Keratinocyte (primary cell): ENCODE measurements around the gene PIM2. TPM values are rescaled to one million over a fixed set of nuclear protein-coding genes. Genes with fewer than 3 reads are reported as not detected.

Source experiments
- DNase-seq: peaks from one replicate; pipeline ENCODE4 v3.0.0-alpha.2; 2011; ENCODE audit warnings: low read depth, missing footprints, low spot score
- FAIRE-seq: peaks from 2 replicates; lab custom pipeline; 2011; peaks lifted over from hg19 to GRCh38; lab: Jason Lieb, UNC
- H2AFZ ChIP-seq: 2 replicates; pipeline ENCODE4 v1.6.0; 2012; ENCODE audit warnings: low read length, control low read depth, inconsistent platforms; ENCODE audit not compliant: control insufficient read depth
- H3K27ac ChIP-seq: 2 replicates; pipeline ENCODE4 v1.5.1; 2011; ENCODE audit warnings: low read length; ENCODE audit not compliant: control insufficient read depth, insufficient read depth
- H3K27me3 ChIP-seq: 3 replicates; pipeline ENCODE4 v1.6.0; 2011; ENCODE audit warnings: low read length; ENCODE audit not compliant: control insufficient read depth, insufficient read depth; ENCODE audit errors: extremely low read depth
- H3K36me3 ChIP-seq, 2 experiments: 2 replicates in 1 of 2; 3 replicates in 1 of 2; pipeline ENCODE4 v1.5.1; 2011; ENCODE audit warnings: low read length in 2 of 2, mild to moderate bottlenecking in 1 of 2; ENCODE audit not compliant: control insufficient read depth in 2 of 2, insufficient read depth in 2 of 2; ENCODE audit errors: extremely low read depth in 1 of 2
- H3K4me1 ChIP-seq: 3 replicates; pipeline ENCODE4 v1.5.1; 2011; ENCODE audit warnings: low read length; ENCODE audit not compliant: control insufficient read depth, insufficient read depth; ENCODE audit errors: extremely low read depth
- H3K4me2 ChIP-seq: 3 replicates; pipeline ENCODE4 v1.6.0; 2011; ENCODE audit warnings: low read depth, low read length; ENCODE audit not compliant: control insufficient read depth, insufficient read depth; ENCODE audit errors: extremely low read depth
- H3K4me3 ChIP-seq, 3 experiments: fragments of 200-600 bp in 1 of 3; sonication (generic) in 1 of 3; 2 replicates in 2 of 3; 3 replicates in 1 of 3; pipeline ENCODE4 v1.5.1; 2011 to 2016; ENCODE audit warnings: low read length in 3 of 3, mild to moderate bottlenecking in 3 of 3, control low read depth in 2 of 3, inconsistent platforms in 1 of 3, low read depth in 1 of 3, mixed read lengths in 1 of 3, mixed run types in 1 of 3, moderate library complexity in 1 of 3; ENCODE audit not compliant: control insufficient read depth in 2 of 3, insufficient read depth in 2 of 3; ENCODE audit errors: extremely low read depth in 1 of 3
- H3K79me2 ChIP-seq: 2 replicates; pipeline ENCODE4 v1.6.0; 2012; ENCODE audit warnings: low read length; ENCODE audit not compliant: control insufficient read depth, insufficient read depth
- H3K9ac ChIP-seq: 3 replicates; pipeline ENCODE4 v1.6.0; 2011; ENCODE audit warnings: low read length; ENCODE audit not compliant: control insufficient read depth, insufficient read depth; ENCODE audit errors: extremely low read depth
- H3K9me1 ChIP-seq: 3 replicates; pipeline ENCODE4 v1.6.0; 2011; ENCODE audit warnings: low read length; ENCODE audit not compliant: control insufficient read depth, insufficient read depth; ENCODE audit errors: extremely low read depth
- H3K9me3 ChIP-seq: 2 replicates; pipeline ENCODE4 v1.5.1; 2012; ENCODE audit warnings: low read depth, low read length; ENCODE audit not compliant: control insufficient read depth
- H4K20me1 ChIP-seq: 3 replicates; pipeline ENCODE4 v1.6.0; 2011; ENCODE audit warnings: low read length; ENCODE audit not compliant: control insufficient read depth, insufficient read depth; ENCODE audit errors: extremely low read depth
- CTCF ChIP-seq, 3 experiments: IDR thresholded peaks in 1 of 3; conservative IDR thresholded peaks in 1 of 3; optimal IDR thresholded peaks in 1 of 3; 2 replicates in 2 of 3; 3 replicates in 1 of 3; pipeline versions ENCODE3 to v1.5.1; 2011; ENCODE audit warnings: low read length in 3 of 3, mild to moderate bottlenecking in 3 of 3, moderate library complexity in 2 of 3, control low read depth in 1 of 3, inconsistent platforms in 1 of 3; ENCODE audit not compliant: insufficient read depth in 2 of 3; ENCODE audit errors: extremely low read depth in 1 of 3
- EZH2 ChIP-seq: IDR thresholded peaks from one replicate; pipeline ENCODE4 v1.6.1; 2012; ENCODE audit warnings: inconsistent platforms, mild to moderate bottlenecking, low read length, moderate library complexity
- dilution Hi-C: fragments of 300-500 bp; cut with MboI; formaldehyde crosslinking; loops from one replicate; pipeline ENCODE4 v1.7.0; 2020; ENCODE audit warnings: low sequenced_read_pairs; ENCODE audit not compliant: extremely low pct_ligation_motif_present
- polyA plus RNA-seq, 5 experiments: library from polyadenylated mRNA; depleted of rRNA in 3 of 5; stranded (reverse) in 3 of 5; stranded (forward) in 1 of 5; unstranded in 1 of 5; fragments of >200 nt; gene quantifications; 1 replicate in 1 of 5; 2 replicates in 3 of 5; 3 replicates in 1 of 5; pipeline versions ENCODE4 v1.2.1 to v1.2.3, GENCODE V29; 2011 to 2012; ENCODE audit warnings: missing spikeins in 2 of 5, low read depth in 1 of 5, low replicate concordance in 1 of 5

The PIM2 gene
- polyA plus RNA-seq, 1 donor (not counting 4 experiments of a cell fraction or from before 2014, with no cell fraction given) = 9.9 TPM

GRCh38 chrX:48957477-48957826 lies 38.6 kb upstream of the PIM2 start, which contains the start of gene OTUD5:
Gene OTUD5, minus strand, starts transcription at chrX:48957607. Its CDS starts 37 bp downstream, at chrX:48957570.
- H3K4me3 ChIP-seq = peak within 1 kb of the TSS; percentile 53 to 74 (median 68)
- H3K9me3 ChIP-seq = no peaks in the 10 kb centered on the region
- H3K9ac ChIP-seq = peak within 1 kb of the TSS; percentile 95
- H3K4me1 ChIP-seq = peaks cover 11% of the 10 kb centered on the region
- no peaks in the 10 kb centered on the region for H4K20me1 ChIP-seq
- H3K27me3 ChIP-seq = no peaks in the 10 kb centered on the region
- FAIRE-seq = no peak
- dilution Hi-C loops = no loop called here
- H3K9me1 ChIP-seq = no peaks in the 10 kb centered on the region
- peak within 1 kb of the TSS; percentile 87 for H2AFZ ChIP-seq
- H3K27ac ChIP-seq = peak within 1 kb of the TSS; percentile 98
- H3K4me2 ChIP-seq = peak within 1 kb of the TSS; percentile 82
- peaks cover 5 to 14% of the 10 kb centered on the region in 2 experiments for H3K36me3 ChIP-seq
- peaks cover 47% of the 10 kb centered on the region for H3K79me2 ChIP-seq
- no peak for TF ChIP-seq CTCF (optimal IDR thresholded peaks at IDR 0.05 in 1 of 3, IDR thresholded peaks at IDR 0.05 in 1 of 3, conservative IDR thresholded peaks at IDR 0.05 in 1 of 3; ENCODE audit: extremely low read depth in 1 of 3, insufficient read depth in 2 of 3, low read length in 3 of 3)
- no peak for TF ChIP-seq EZH2
- no peak for DNase-seq

- peak overlapping the region; percentile 41 for H3K27ac ChIP-seq
- H3K79me2 ChIP-seq = peaks cover 50% of the 10 kb centered on the region
These were observed 38.0 kb upstream of the PIM2 start for GRCh38 chrX:48956728-48957414.

More at GRCh38 chrX:48956728-48957414, 38.0 kb upstream of the PIM2 start:
- H3K27me3 ChIP-seq = no peaks in the 10 kb centered on the region
- no peak for FAIRE-seq
- H3K9ac ChIP-seq = peak overlapping the region; percentile 95
- H3K4me3 ChIP-seq = peak overlapping the region; percentile 53 to 68 (median 55)
- peaks cover 5 to 14% of the 10 kb centered on the region in 2 experiments for H3K36me3 ChIP-seq
- H3K9me3 ChIP-seq = no peaks in the 10 kb centered on the region
- H4K20me1 ChIP-seq = no peaks in the 10 kb centered on the region
- H3K9me1 ChIP-seq = no peaks in the 10 kb centered on the region
- peaks cover 11% of the 10 kb centered on the region for H3K4me1 ChIP-seq
- dilution Hi-C loops = no loop called here
- no peak for DNase-seq
- TF ChIP-seq CTCF (optimal IDR thresholded peaks at IDR 0.05 in 1 of 3, IDR thresholded peaks at IDR 0.05 in 1 of 3, conservative IDR thresholded peaks at IDR 0.05 in 1 of 3; ENCODE audit: extremely low read depth in 1 of 3, insufficient read depth in 2 of 3, low read length in 3 of 3) = no peak
- TF ChIP-seq EZH2 = no peak
- H2AFZ ChIP-seq = no peak overlapping the region
- H3K4me2 ChIP-seq = peak overlapping the region; percentile 82
